ENCODE results near the gene HLA-F.

HLA-F gene

GRCh38 chr6:29723262-29723665 lies at the start of gene HLA-F:
Gene HLA-F, plus strand, starts transcription at chr6:29723434. Its CDS starts 30 bp downstream, at chr6:29723464.
- DNase-seq (ENCODE audit: low read depth in 2 of 2, low spot score in 1 of 2): peak; percentile 64 to 72

- no peak for DNase-seq (ENCODE audit: low read depth in 2 of 2, low spot score in 1 of 2)
These were observed 49.2 kb upstream of the HLA-F start for GRCh38 chr6:29674008-29674407.

- DNase-seq (ENCODE audit: low read depth in 2 of 2, low spot score in 1 of 2): no peak
These were observed 47.7 kb upstream of the HLA-F start for GRCh38 chr6:29675561-29675960.

- no peak for DNase-seq (ENCODE audit: low read depth in 2 of 2, low spot score in 1 of 2)
These were observed 46.1 kb upstream of the HLA-F start for GRCh38 chr6:29676981-29677601.

- DNase-seq (ENCODE audit: low read depth in 2 of 2, low spot score in 1 of 2): no peak
These were observed 45.1 kb upstream of the HLA-F start for GRCh38 chr6:29678114-29678513.

GRCh38 chr6:29679962-29680361 lies 43.3 kb upstream of the HLA-F start:
- DNase-seq (ENCODE audit: low read depth in 2 of 2, low spot score in 1 of 2): no peak

GRCh38 chr6:29680416-29680815 lies 42.8 kb upstream of the HLA-F start:
- DNase-seq (ENCODE audit: low read depth in 2 of 2, low spot score in 1 of 2): no peak

- no peak for DNase-seq (ENCODE audit: low read depth in 2 of 2, low spot score in 1 of 2)
These were observed 42.3 kb upstream of the HLA-F start, which contains the start of gene ZFP57 for GRCh38 chr6:29680904-29681303. Gene ZFP57, minus strand, starts transcription at chr6:29681152. Its CDS starts 4,149 bp downstream, at chr6:29677003.

- no peak for DNase-seq (ENCODE audit: low read depth in 2 of 2, low spot score in 1 of 2)
These were observed 41.4 kb upstream of the HLA-F start for GRCh38 chr6:29681811-29682210.

GRCh38 chr6:29685718-29686326 lies 37.4 kb upstream of the HLA-F start:
- no peak for DNase-seq (ENCODE audit: low read depth in 2 of 2, low spot score in 1 of 2)

GRCh38 chr6:29694637-29695036 lies 28.6 kb upstream of the HLA-F start:
- no peak for DNase-seq (ENCODE audit: low read depth in 2 of 2, low spot score in 1 of 2)

GRCh38 chr6:29696147-29697125 lies 26.8 kb upstream of the HLA-F start:
- DNase-seq (ENCODE audit: low read depth in 2 of 2, low spot score in 1 of 2): no peak

GRCh38 chr6:29702519-29703103 lies 20.6 kb upstream of the HLA-F start:
- DNase-seq (ENCODE audit: low read depth in 2 of 2, low spot score in 1 of 2): peak; percentile 47 to 61

- no peak for DNase-seq (ENCODE audit: low read depth in 2 of 2, low spot score in 1 of 2)
These were observed 17.6 kb upstream of the HLA-F start for GRCh38 chr6:29705389-29706231.

GRCh38 chr6:29708432-29709179 lies 14.6 kb upstream of the HLA-F start:
- no peak for DNase-seq (ENCODE audit: low read depth in 2 of 2, low spot score in 1 of 2)

GRCh38 chr6:29709188-29709587 lies 14.0 kb upstream of the HLA-F start:
- no peak for DNase-seq (ENCODE audit: low read depth in 2 of 2, low spot score in 1 of 2)

- DNase-seq (ENCODE audit: low read depth in 2 of 2, low spot score in 1 of 2): no peak
These were observed 12.8 kb upstream of the HLA-F start for GRCh38 chr6:29710281-29710941.

GRCh38 chr6:29720863-29721262 lies 2.4 kb upstream of the HLA-F start:
- DNase-seq (ENCODE audit: low read depth in 2 of 2, low spot score in 1 of 2): no peak

Data from stimulated activated CD8-positive, alpha-beta memory T cell treated with anti-CD3 and anti-CD28 coated beads, Interleukin-4, amount 100 ng/mL, for 4 hours (primary cell).